Measurements from ENCODE around the gene FERMT3.
A peak's percentile ranks its signal among the peaks of the same experiment; 100 is the strongest.
"Not testable (repeated sequence)": the region's sequence is repeated elsewhere in the genome, so short reads cannot be mapped to it uniquely, and the experiment has no call there.

FERMT3 gene

DNA sequence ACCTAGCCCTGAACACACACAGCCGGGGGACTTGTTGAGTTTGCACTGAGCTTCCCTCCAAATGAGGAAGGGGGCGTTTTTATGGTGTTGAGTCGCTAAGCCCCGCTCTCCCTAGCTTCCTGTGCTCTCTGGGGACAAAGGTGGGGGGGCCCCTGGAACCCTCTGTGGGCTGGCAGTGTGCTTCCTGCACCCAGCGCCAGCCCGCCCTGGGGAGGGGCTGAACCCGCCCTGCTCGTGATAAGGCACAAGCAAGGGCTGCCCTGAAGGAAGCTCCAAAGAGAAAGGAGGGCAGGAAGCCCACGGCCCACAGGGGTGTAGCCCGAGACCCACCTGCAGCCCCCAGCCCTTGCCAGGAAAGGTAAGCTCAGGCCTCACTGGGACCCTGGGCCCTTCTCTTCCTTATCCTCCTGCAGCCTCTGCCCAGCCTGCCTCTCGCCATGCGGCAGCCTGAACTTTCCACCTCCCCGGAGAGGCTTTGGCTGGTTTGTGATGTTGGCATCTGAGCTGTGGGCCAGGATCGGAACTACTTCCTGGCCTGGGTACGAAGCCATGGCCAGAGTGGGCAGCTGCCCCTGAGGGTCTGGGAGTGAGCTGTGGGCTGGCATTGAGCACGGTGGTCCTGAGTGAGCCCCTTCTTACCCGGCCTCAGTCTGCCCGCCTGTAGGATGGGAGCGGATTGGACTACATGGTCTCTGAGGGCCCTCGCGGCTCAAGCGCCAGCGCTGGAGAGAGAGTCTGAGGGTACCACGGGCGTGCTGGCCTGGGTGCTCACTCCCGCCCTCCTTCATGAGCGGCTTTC is at the start of gene FERMT3:
FERMT3 (plus strand) TSS at position 265 of the 799 bp plus-strand sequence. CDS start 644 bp downstream, outside the sequence.
- peak in 3 of 4 experiments; percentile 43 to 63 (median 48) for DNase-seq

DNA sequence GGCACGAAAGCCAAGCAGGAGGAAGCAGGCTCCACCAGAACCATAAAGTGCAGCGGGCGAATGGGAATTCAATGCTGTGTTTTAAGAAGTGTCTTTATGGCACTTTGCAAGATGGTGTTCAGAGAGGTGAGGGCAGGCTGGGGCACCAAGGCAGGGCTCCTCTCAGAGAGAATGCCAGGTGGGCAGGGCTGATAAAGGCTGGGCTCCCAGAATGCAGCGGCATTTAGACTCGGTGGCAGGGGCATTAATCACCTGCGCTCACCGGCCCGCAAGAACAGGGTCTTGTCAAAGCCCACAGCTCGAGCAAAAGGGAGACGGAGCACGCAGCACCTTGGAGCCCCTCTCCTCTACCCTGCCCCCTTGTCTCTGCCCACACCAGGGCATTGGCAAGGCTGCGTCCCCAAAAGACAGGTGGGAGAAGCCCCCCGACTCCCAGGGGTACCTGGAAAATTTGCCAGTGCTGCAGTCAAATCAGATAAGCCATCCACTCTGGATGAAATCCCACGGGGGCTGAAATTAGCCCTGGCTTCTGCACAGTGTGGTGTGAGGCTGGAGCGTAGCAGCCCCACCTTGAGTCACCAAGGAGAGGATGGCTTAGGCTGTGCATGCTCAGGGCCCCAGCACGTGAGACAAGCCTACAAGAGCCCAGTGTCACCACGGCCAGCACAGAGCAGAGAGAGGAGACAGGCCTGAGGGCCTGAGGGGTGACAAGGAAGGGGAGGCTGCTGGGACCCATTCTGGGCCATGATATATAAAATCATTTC is 48.7 kb upstream of the FERMT3 start:
- no peak for DNase-seq

DNA sequence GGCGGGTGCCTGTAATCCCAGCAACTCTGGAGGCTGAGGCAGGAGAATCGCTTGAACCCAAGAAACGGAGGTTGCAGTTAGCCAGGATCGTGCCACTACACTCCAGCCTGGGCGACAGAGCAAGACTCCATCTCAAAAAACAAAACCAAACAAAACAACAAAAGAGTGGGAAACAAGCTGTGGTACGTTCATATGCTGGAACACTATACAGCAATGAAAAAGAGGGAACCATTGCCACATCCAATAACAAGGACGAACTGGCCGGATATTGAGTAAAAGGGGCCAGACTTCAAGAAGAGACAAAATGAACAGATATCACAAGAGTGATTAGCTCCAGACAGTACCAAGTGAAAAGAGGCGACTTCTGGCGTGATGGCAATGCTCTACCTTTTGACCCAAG is 45.5 kb upstream of the FERMT3 start:
- no peak for DNase-seq

DNA sequence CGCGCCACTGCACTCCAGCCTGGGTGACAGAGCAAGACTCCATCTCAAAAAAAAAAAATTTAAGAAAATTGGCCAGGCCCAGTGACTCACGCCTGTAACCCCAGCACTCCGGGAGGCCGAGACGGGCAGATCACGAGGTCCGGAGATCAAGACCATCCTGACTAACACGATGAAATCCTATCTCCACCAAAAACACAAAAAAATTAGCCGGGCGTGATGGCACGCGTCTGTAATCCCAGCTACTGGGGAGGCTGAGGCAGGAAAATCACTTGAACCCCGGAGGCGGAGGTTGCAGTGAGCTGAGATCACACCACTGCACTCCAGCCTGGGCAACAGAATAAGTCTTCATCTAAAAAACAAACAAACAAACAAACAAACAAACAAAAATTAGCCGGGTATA is 43.8 kb upstream of the FERMT3 start:
- not testable (repeated sequence) for DNase-seq

DNA sequence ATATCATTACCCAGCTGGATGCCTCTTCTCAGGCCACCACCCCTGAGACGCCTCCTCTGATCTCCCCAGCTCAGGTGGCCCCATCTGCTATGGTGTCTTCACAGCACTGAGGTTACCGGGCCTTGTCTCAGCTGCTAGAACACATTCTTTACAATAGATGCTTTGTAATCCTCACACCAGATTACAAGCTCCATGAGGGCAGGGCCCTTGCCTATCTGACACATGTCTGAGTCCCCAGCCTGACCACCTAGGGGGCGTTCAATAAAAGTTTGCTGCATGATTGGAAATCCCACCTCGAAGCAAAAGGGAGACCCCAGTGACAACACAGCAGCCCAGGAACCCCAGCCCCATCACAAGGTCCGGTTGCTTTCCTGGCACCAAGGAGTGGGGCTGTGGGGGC is 42.6 kb upstream of the FERMT3 start:
- DNase-seq, result no peak

DNA sequence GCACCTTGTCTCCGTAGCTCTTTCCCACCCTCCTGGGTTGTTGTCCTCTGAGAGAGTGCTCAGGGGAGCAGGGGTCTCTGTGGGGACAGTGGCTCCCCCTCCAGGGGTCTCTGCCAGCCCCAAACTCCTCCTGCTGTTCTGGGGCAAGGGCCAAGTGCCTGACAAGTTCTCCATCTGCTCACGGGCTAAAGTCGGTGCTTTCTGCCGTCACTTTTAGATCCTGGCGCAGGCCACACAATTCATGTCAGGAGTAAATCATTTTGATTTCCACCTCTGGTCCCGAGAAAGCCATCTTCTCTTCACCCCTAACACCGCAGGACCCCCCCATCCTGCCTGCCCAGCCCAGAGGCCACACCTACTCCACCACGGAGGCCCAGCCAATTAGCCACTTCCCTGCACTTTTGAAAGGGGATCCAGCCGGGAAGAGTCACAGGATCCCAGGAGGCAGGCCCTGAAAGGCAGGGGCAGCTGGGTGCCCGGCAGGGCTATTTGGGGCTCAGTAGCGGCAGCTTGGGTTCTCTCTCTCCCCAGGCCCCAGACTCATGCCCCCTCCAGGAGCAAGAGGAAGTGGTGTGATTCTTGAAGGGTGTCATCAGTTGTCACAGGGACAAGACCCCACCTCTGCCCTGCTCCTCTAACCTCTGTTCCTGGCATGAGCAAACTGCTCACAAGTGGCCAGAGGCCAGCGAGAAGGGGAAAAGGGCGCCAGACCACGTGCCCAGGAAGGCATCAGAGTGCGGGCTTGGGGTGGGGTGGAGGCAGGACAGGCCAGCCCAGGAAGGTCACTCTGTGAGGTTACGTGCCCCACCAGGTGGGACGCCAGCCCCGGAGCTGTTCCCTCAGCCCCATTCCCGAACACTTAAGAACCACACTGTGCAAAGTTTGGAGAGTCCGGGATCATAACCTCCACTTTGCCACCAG is 41.9 kb upstream of the FERMT3 start:
- DNase-seq, result no peak

DNA sequence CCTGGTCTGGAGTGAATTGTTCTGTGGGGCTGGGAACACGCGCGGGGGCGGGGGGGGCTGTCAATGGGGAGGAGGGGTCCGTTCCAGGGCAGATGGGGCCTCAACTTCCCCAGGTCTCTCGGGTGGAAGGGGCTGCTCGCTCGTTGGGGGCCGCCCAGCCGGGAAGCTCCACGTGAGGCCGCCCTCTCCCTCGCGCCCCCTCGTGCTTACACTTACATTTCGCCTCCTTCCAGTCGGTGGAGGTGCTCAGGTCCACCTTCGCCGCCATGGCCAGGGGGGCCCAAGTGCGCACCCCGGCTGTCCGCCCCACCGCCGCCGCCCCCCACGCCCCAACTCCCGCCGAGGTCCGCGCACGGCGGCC is 41.1 kb upstream of the FERMT3 start:
- DNase-seq, result no peak

DNA sequence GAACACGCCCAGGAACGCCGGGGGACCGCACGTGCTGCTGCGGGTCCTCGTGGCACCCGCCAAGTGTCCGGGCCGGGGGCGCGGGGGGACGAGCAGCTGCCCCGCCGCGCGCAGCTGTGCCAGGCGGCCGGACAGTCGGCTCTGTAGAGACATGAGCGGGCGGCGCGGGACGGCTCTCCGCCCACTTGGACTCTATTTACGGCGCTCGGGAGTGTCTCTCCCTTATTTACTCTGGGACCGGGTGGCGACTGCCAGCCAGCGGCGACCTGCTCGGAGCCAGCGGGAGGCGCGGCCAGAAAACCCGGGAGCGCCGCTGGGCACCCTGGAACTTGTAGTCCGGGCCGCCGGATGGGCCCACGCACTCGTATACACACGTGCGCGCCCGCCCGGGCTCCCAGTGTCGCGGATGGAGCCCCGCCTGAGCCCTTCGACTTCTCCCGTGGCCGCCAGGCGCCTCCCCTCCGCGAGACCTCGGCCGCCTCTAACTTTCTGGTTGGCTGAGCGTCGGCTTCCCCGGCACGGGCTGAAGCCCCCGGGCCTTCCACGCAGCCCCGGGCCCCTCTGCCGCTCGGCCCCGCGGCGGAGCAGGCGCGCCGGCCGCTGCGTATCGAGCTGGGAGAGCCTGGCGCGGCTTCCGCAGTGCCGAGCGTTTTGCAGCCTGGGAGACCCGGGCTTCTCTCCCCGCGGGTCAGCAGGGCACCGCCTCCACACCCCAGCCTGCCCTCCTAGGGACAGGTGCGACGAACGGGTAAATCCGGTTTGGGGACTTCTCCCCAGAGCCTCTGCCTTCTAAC is 40.5 kb upstream of the FERMT3 start, which contains the start of gene MACROD1:
MACROD1 (minus strand) TSS at position 272 of the 794 bp plus-strand sequence; CDS start at position 153, 119 bp downstream.
- peak; percentile 49 to 62 (median 56) for DNase-seq

DNA sequence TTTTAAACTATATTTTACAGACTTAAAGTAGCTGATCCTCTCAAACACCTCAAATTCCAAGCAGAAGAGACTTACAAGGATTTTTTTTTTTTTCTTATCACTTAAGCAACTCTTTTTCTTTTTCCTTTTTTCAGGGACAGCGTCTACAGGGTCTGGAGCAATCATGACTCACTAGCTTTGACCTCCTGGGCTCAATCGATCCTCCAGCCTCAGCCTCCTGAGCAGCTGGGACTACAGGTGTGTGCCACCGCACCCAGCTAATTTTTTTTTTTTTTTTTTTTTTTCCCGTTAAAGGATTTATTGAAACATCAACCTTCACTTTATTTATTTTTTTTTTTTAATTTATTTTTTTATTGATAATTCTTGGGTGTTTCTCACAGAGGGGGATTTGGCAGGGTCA is 36.1 kb upstream of the FERMT3 start:
- no peak for DNase-seq

DNA sequence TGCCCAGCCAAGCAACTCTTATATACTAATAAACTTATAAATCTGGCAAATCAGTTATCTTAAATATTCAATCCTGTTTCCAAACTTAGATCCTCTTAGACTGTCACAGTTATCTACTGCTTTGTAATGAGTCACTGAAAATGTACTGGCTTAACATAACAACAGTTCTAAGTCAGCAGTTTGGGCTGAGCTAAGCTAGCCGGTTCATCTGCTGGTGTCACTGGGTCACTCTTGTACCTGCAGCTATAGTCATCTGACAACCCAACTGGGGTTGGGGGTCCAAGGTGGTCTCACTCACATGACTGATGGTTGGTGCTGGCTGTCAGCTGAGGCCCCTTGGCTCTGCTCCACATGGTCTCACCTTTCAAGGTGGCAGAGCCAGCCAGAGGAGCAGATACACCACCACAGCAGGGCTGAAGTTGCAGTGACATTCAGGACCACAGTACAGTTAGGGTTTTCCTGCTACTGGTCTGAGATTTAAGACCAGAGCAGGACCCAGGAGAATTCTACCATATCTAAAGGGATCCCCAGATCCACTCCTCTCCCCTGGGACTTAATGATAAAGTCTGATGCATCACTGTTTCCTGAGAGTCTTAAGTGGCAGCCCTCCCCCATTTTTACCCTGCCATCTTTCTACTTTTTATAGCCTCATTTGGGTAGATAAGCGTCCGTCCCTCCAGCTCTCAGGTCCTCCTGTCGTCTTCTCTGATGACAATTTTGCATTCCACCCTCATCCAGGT is 32.7 kb upstream of the FERMT3 start:
- DNase-seq, result no peak

DNA sequence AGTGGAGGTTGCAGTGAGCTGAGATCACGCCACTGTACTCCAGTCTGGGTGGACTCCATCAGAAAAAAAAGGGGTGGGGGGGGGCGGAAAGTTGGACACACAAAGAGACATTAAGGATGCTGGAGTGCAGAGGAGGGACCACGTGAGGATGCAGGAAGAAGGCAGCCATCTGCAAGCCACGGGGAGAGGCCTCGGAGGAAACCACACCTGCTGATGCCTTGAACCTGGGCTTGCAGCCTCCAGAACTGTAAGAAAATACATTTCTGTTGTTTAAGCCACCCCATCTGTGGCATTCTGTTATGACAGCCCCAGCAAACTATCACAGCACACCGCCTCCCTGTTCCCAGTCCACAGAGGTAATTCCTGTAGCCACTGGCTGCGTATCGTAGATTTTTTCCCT is 29.8 kb upstream of the FERMT3 start:
- DNase-seq, result no peak

DNA sequence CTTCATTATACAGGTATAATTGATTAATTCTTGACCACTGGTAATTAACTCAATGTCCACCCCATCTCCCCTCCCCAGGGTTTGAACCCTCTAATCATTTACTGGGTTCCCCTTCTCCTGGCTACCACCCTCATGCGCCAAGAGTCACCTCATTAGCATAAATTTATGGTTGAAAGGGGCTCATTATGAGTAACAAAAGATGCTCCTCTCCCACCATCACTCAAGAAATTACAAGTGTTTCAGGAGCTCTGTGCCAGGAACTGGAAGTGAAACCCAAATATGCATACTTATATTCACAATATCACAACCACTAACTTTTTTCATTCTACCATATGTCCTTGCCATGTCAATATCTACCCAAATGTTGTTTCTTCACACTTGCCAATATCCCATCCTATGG is 28.3 kb upstream of the FERMT3 start:
- no peak for DNase-seq

DNA sequence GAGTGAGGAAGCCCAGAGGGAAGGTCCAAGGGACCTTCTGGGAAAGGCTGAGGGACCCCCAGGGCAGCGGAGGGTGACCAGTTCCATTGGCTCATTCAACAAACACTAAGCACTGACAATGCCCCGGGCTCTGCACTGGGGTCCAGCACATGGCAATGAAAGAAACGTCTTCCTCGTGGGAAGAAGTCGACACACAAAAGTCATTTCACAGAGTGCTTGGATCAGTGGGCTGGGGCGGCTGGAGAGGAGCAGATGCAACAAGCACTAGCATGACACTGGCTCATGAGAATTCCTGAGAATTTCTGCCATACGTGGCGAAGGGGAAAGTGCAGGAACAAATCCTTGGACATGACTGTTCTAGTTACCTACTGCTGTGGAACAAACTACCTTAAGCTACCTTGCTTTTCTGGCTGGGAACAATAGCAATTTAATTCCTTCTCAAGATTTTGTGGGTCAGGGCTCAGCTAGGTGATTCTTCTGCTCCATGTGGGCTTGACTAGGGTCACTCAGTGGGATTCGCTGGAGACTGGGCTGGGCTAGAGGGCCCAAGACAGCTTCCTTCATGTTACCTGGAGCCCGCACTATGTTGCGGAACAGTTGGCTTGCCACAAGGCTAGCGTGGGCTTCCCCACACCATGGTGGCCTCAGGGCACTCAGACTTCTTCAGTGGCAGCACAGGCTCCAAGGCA is 27.4 kb upstream of the FERMT3 start:
- DNase-seq, result no peak

DNA sequence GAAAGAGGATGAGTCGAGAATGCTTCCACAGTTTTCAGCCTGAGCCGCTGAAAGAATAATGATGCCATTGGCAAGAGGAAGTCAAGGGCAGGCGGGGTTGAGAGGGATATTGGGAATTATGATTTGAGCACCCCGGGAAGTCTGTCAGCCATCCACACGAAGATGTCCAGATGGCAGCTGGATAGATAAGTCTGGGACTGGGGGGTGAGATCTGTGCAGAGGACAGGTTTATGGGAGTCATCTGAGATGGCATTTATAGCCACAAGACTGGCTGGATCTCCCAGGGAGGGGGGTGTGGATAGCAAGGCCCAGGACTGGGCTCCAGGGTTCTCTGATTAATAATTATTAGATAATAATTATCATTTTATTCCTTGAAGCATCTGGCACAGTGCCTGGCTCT is 25.6 kb upstream of the FERMT3 start:
- no peak for DNase-seq

DNA sequence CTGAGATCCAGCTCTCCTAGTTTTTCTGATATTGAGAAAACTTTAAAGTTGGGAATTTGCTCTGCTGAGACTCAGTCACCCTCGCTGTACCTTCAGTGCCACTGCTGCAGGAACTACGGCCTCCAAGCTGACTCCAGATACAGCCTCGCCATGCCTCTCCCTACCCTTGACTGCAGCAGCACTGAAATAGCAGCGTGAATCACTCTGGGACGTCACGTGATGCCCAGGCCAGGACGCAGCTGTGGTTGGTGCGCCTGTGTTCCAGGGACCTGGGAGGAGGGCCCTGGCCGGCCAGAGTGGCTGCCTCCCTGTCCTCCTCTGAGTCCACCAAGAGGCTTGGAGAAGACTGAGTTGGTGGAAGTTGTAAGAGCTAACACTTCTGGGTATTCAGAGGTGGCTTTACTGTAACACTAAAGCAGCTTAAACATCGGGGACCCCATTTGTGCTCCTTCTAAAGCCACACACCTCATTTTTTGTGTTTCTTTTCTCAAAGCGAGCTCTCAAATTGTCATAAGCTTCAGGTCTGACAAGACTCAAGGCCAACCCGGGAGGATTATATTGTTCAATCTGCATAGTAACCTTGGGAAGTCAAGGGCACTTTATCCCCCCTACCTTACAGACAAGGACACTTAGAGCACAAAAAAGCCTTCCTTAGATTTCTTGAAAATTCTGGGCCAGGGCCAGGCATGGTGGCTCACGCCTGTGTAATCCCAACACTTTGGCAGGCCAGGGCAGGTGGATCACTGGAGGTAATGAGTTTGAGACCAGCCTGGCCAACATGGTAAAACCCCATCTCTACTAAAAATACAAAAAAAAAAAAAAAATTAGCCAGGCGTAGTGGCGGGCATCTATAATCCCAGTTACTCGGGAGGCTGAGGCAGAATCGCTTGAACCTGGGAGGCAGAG is 24.8 kb upstream of the FERMT3 start:
- DNase-seq, result no peak

DNA sequence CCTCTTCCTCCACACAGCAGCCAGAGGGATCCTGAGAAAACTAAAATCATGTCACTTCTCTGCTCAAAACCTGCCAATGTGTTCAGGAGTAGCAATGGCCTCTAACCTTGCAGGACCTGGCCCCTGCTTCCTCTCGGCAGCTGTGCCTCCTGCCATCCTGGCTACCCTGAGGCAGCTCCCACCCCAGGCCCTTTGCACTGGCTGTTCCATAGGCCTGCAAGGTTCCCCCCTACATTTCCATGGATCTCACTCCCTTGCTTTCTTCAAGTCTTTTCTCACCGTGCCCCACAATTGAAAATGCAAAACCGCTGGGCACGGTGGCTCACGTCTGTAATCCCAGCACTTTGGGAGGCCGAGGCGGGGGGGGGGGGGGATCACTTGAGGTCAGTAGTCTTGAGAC is 22.6 kb upstream of the FERMT3 start:
- DNase-seq, result no peak

DNA sequence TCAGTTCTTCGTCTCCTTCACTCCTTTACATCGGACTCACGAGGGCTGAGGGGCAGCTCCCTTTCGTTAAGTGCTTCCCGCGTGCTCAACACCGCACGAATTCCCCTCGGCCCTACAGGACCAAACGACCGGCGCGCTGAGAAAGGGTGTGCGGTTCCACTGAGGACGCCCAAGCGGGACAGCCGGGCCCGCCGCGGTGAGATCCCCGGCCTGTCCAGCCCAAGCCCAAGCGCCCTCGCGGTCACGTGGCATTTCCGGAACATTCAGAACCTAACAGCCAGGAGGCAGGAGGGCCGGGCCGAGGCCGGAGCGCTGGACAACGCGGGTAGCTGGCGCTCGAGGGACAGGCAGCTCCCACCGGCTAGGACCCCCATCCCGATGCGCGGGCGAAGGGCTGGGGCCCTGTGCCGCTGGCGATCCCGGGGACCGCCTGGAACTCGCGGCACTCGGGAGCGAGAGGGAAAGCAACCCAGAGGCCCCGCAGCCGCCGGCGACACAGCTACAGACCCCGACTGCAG is 21.3 kb upstream of the FERMT3 start:
- no peak for DNase-seq

DNA sequence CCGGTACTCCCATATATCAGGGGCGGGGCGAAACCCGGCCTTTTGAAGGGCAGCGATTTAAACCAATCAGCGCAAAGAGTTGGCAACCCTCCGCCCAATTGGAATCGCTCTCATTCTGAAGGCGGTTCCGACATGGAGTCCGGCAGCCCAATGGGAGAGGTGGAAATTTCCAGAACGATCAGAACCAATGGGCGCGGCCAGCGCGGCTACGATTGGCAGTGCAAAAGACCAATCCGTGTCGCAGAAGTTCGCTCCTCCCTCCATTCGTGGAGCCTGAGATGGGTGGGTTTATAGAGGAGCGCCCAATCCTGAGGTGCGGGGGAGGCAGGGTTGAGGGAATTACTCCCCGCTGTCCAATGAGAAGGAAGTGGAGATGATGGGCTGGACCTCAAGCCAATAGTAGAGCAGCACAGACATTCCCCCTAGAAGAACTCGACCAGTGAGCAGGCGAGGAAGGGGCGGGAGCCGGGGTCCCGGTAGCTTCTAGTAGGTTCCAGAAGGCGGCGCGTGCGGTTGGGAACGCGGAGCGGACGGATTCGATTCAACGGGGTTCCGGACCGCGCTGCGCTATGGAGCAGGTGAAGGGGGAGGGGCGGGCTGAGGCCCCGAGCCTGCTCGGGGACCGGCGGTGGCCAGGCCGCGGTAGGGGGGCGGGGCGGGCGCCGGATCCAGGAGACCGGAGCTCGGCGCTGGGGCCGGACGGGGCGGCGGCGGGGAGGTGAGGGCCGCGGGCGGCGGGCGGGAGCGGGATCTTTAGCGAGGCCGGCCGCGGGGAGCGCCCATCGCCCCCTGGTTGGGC is 20.6 kb upstream of the FERMT3 start, which contains the start of gene STIP1:
STIP1 (plus strand) TSS at position 479 of the 799 bp plus-strand sequence; CDS start at position 570, 91 bp downstream.
- DNase-seq, result peak; percentile 99 to 100 (median 100)

Data from activated CD4-positive, CD25-positive, alpha-beta regulatory T cell (primary cell).